HG03045 (cell line): ENCODE data around the gene LTBP1.
"Not testable (repeated sequence)": the region's sequence is repeated elsewhere in the genome, so short reads cannot be mapped to it uniquely, and the experiment has no call there.

Source experiments
- ATAC-seq: cut with Tn5 transposase; IDR thresholded peaks from one replicate; pipeline ENCODE4 v1.9.1; 2021; ENCODE audit warnings: mild to moderate bottlenecking, moderate library complexity; ENCODE audit not compliant: unreplicated experiment

Gene LTBP1

GRCh38 chr2:33134791-33135560 is 188.2 kb downstream of the LTBP1 start:
- ATAC-seq: no peak

- no peak for ATAC-seq
Measured at GRCh38 chr2:33135645-33136044, 188.9 kb downstream of the LTBP1 start.

DNA sequence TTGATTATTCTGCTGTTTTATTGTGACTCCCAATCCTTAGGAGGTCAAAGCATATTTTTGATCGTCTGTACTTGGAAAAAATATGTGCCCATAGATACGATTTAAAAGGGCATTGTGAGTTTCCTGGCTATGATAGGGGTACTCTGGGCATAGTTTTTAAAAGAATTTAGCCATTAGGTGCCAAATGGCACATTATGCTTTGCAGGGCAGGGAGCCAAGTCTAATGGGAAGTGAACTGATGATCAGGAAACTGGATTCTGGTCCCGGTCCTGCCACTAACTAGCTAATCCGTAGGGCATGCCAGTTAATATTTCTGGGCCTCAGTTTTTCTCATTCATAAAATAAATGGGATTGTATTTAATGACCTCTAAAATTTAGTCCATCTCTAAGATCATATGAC is 189.3 kb downstream of the LTBP1 start:
- no peak for ATAC-seq

GRCh38 chr2:33136566-33136965 is 189.8 kb downstream of the LTBP1 start:
- ATAC-seq: no peak

DNA sequence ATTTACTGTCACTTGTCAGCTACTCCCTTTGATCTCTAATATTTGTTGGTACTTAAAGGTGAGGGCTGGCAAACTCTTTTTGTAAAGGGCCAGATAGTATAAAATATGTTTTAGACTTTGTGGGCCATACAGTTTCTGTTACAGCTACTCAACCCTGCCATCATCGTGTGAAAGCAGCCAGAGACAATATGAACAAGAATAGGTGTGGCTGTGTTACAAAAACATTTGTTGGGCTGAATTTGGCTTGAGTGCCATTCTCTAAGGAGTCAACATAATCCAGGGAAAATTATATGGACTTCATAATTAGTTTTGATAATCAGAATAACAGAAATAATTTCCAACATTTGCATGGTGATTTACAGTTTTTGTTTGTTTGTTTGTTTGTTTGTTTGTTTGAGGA is 190.6 kb downstream of the LTBP1 start:
- ATAC-seq: no peak

DNA sequence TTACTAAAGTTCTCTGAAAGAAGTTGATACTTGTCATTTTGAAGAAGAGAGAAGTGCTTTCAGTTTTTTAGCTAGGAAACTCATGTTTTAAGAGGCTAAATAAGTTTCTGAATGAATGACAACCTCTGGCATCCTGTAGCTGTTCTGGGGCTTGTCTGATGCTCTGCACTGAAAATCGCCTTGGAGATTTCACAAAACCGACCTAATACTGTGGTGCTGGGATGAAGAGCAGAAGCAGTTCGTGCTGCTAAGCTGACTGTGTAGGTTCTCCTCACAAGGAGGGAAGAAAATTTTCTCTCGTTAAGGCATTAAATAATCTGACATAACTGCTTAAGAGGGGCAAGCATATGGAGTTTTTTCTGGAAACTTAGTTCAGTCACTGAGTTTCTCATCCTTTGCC is 193.2 kb downstream of the LTBP1 start:
- ATAC-seq: no peak

DNA sequence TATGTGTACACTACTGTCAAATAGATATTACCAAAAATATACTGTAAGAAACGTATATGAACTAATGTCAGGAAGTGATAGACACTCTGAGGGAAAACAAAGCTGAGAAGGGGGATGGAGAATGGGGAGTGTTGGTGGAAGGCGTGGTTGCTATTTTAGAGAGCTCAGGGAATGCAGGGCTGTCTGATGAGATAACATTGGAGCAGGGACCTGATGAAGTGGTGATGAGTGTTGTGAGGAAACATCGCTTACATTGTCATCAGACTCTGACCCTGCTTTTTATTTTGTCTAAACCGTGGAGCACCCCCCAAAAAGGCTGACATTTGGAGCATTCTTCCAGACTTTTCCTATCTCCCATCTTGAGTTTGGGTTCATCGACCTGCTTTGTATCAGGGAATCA is 194.7 kb downstream of the LTBP1 start:
- no peak for ATAC-seq

GRCh38 chr2:33142810-33143209 is 196.1 kb downstream of the LTBP1 start:
- no peak for ATAC-seq

DNA sequence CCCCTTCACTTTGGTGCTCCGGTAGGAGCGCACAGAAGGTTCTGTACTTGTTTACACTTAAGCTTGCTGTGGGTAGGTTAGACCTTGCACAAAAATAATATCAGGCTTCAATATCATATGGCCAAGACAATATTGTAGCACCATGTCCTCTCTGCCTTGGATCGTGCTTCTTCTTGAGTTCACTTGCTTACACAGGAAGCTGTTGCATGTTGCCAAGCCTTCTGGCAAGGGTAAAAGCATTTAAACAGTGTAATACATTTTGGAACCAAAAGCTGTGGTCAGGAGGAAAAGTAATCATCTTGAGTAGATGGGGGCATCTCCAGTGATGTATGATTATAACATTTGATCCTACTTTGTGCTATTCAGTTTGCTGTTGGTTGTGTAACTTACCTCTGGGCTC is 197.5 kb downstream of the LTBP1 start:
- no peak for ATAC-seq

- no peak for ATAC-seq
Measured at GRCh38 chr2:33145459-33145858, 198.7 kb downstream of the LTBP1 start.

DNA sequence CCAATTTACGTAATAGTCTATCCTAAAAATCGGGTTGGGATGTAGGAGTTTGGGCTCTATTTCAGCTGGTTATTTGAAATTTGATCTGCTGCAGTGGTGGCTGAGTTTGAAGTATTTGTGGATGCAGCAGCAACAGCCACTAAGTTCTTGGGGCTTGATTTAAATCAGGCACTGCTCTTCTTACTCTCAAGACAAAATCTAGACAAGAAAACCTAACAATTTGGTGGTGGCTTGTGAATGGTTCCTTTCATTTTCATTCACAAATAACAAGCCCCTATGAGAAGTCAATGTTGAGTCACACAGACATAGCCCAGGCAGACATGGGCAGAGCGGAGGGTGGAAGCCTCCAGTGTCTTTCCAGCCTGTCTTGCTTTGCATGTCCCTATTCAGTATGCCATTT is 199.3 kb downstream of the LTBP1 start:
- no peak for ATAC-seq

DNA sequence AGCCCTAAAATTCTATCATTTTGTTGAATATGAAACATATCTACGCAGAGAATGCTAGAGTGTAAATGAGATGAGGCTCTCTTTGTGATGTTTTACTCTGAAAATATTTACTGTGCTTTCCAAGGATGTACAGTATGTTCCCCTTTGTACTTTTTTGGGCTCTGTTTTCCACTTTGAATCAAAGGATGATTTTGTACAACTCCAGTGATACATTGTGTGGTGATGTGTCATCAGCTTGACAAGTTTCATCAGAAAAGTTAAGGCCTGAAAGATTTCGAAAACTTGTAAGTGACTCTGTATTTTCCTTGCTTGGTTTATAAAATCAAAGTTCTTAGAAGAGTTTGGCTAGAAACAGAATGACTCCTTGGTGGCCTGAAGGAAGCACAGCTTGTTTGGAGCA is 206.3 kb downstream of the LTBP1 start:
- no peak for ATAC-seq

GRCh38 chr2:33158482-33159003 is 211.8 kb downstream of the LTBP1 start:
- ATAC-seq: no peak

GRCh38 chr2:33160191-33160590 is 213.4 kb downstream of the LTBP1 start:
- ATAC-seq: no peak

DNA sequence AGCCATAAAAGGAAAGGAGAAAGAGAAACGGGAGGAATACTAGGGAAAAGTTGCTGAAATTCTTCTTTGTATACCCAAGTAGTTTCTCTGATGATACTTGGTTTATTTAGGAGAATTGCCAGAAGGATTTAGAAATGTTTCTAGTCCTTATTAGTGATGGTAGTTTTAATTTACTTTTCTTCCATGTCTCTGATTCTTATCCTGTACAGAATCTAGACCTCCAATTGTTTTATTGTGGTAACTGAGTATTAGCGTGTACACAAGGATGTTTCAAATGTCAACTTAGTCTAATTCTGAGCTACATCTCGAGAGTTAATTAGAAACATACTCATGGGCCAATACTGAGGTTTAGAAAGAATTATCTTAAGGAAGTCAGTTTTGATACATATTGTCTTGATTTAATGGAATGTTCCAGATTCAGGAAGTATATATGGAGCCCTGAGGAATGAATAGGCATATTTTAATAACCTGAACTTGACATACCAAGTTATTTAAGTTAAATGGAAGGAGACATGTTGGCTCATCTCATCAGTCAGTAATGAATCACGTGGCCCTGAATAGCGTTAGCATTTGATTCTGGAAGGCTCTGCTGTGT is 219.6 kb downstream of the LTBP1 start:
- no peak for ATAC-seq

DNA sequence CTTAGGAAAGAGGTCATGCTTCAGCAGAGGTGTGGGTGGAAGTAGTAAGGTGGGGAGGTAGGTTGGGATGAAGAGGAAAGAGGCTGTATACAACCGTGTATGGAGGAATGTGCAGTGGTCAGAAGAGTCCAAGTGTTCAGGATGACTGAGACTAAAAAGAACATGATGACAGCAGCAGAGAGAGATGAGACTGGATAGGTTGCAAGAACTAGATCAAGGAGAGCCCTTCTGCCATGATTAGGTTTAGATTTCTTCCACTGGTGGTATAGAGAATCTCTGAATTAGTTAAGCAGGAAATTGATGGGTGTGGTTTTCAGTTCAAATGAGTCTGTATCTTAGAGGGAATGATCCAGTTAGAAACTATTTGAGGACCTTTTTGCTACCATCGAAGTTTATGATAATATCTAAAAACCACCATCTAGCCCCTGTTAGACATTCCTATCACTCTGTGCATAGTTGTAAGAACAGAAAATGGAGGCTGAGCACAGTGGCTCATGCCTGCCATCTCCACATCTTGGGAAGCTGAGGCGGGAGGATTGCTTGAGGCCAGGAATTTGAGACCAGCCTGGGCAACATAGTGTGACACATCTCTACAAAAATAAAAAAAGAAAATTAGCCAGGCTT is 221.0 kb downstream of the LTBP1 start:
- no peak for ATAC-seq

DNA sequence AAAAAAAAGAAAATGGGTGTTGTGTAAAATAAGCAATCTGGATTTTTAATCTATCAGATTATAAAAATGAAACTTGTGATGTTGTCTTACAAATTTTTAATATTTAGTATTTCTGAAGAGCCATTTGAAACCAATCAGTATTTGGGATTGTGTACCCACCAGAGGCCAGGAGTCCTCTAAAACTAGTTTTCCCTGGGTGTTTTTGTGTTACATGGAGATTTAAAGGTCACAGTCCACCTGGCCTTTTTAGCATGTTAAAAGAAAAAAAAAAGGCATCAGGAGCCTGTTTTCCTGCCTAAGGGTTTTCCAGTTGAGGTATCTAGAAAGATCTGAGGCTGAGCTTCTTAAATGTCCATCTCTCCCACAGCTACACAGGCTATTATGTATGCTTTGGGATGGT is 221.7 kb downstream of the LTBP1 start:
- ATAC-seq: no peak

GRCh38 chr2:33168922-33169321 is 222.2 kb downstream of the LTBP1 start:
- ATAC-seq: no peak

- not testable (repeated sequence) for ATAC-seq
Measured at GRCh38 chr2:33170251-33170650, 223.5 kb downstream of the LTBP1 start.

DNA sequence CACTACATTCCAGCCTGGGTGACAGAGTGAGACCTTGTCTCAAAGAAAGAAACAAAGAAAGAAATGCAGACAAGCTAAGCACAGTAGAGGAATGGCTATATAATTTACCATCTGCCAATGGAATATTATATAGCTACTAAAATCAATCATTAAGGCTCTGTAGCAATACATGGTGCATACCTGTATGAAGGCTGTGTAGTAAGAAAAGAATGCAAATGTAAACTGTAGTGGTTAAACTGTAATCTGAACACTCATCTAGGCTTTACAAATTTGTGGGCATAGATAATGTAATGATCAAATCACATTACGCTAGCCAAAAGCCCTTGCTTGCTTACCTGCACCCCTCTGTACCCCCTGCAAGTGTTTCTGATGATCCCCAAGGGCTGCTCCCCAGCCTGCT is 230.9 kb downstream of the LTBP1 start:
- ATAC-seq: no peak

DNA sequence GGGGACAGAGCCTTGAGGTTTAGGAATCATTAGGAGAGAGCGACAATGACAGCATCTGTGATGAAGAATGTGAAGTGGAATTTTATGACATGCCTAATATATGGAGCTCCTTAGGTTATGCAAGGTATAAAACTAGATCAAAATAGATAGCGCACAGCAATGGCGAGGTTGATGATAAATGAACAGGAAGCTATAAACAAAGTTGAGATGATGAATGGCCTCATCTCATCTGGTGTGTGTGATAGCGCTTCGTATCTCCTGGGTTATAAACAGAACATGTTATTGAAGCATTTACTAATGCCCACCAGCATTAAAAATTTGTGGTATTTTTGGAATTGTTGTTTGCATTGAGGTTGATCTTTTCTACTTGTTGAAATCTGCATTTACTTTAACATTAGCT is 231.5 kb downstream of the LTBP1 start:
- no peak for ATAC-seq

GRCh38 chr2:33180915-33181314 is 234.2 kb downstream of the LTBP1 start:
- ATAC-seq: no peak
